Neural cell (in vitro differentiated cells): ENCODE measurements around the gene MXD3.

Experiments
- CTCF ChIP-seq: fragments of 450-650 bp; IDR thresholded peaks from 2 replicates; pipeline ENCODE4 v1.5.1; 2014; ENCODE audit warnings: antibody characterized with exemption, mild to moderate bottlenecking, moderate library complexity; ENCODE audit not compliant: poor library complexity, severe bottlenecking
- EP300 ChIP-seq: fragments of 450-650 bp; conservative IDR thresholded peaks from 2 replicates; pipeline ENCODE4 v1.6.1; 2014; ENCODE audit warnings: antibody characterized with exemption, mild to moderate bottlenecking, moderate library complexity; ENCODE audit not compliant: poor library complexity, severe bottlenecking
- EZH2 ChIP-seq: fragments of 200-600, 300-800 bp; shearing (Covaris generic), sonication (generic); IDR thresholded peaks from 2 replicates; pipeline ENCODE4 v1.6.1; 2014; ENCODE audit warnings: antibody characterized with exemption, low read length, borderline replicate concordance, mild to moderate bottlenecking; ENCODE audit not compliant: insufficient read depth, poor library complexity, severe bottlenecking
- POLR2AphosphoS5 ChIP-seq: IDR thresholded peaks from 2 replicates; pipeline ENCODE4 v1.6.1; 2012
- REST ChIP-seq: IDR thresholded peaks from 2 replicates; pipeline ENCODE4 v1.6.1; 2012; ENCODE audit warnings: borderline replicate concordance
- SMC3 ChIP-seq: fragments of 450-650 bp; conservative IDR thresholded peaks from 2 replicates; pipeline ENCODE4 v1.6.1; 2014; ENCODE audit warnings: antibody characterized with exemption, mild to moderate bottlenecking, moderate library complexity; ENCODE audit not compliant: poor library complexity

GRCh38 chr5:177357459-177358351 is 46.0 kb upstream of the MXD3 start, which contains the start of gene RGS14:
- TF ChIP-seq REST (no peak), CTCF (no peak), EP300 (no peak), POLR2AphosphoS5 (no peak), EZH2 (no peak), SMC3 (no peak)
